HepG2 (cell line): ENCODE measurements around the gene UBE2O. TPM values are rescaled to one million over a fixed set of nuclear protein-coding genes. Genes with fewer than 3 reads are reported as not detected.
A peak's percentile ranks its signal among the peaks of the same experiment; 100 is the strongest.

ENCODE experiments used
- ATAC-seq: fragments of 200-7000 bp; cut with Tn5 transposase; 3 replicates; pipeline ENCODE4 v1.9.1; 2020; ENCODE audit warnings: mild to moderate bottlenecking, moderate library complexity
- BruUV-seq: library from RNA; stranded (reverse); fragments of 400-500 nt; replicated peaks from 2 replicates; lab custom pipeline; 2021; lab: Mats Ljungman, UMichigan
- CTCF ChIA-PET: fragments of 300-600 bp; formaldehyde crosslinking; extraction: SDS; loops from one replicate; lab custom pipeline; 2021; ENCODE audit warnings: low total read pairs, inconsistent platforms, low intra/inter-chr PET ratio; lab: Yijun Ruan, JAX
- POLR2A ChIA-PET: fragments of 350-600 bp; sonication (Branson Sonifier 250); formaldehyde crosslinking; loops from one replicate; lab custom pipeline; 2020; ENCODE audit warnings: antibody characterized with exemption, inconsistent platforms; lab: Yijun Ruan, JAX
- DNase-seq: peaks from one replicate; pipeline ENCODE4 v3.0.0-alpha.2; 2015; ENCODE audit warnings: low spot score
- FAIRE-seq: peaks from 3 replicates; lab custom pipeline; 2011; peaks lifted over from hg19 to GRCh38; lab: Jason Lieb, UNC
- H2AFZ ChIP-seq: one replicate; pipeline ENCODE4 v1.6.1; 2011; ENCODE audit warnings: low read length, inconsistent platforms
- H3K27ac ChIP-seq: fragments of 300-600 bp; 3 replicates; pipeline ENCODE4 v1.8.0; 2011; ENCODE audit warnings: mixed run types, mild to moderate bottlenecking, mixed read lengths, low read length, inconsistent platforms; ENCODE audit not compliant: insufficient read depth; ENCODE audit errors: extremely low read length
- H3K27me3 ChIP-seq, 2 experiments: fragments of 200-600 bp in 1 of 2; 2 replicates in 1 of 2; 3 replicates in 1 of 2; pipeline versions ENCODE4 v1.6.0 to v1.8.0; 2011; ENCODE audit warnings: low read length in 2 of 2, mild to moderate bottlenecking in 2 of 2, moderate library complexity in 2 of 2, inconsistent platforms in 1 of 2; ENCODE audit not compliant: insufficient read depth in 2 of 2, control insufficient read depth in 1 of 2
- H3K36me3 ChIP-seq, 2 experiments: fragments of 200-600 bp in 1 of 2; replicated peaks in 1 of 2; 2 replicates in 1 of 2; 3 replicates in 1 of 2; pipeline versions ENCODE4 v1.5.1 to v1.8.0; 2011; ENCODE audit warnings: low read length in 2 of 2, inconsistent platforms in 1 of 2; ENCODE audit not compliant: insufficient read depth in 2 of 2, control insufficient read depth in 1 of 2
- H3K4me1 ChIP-seq: 2 replicates; pipeline ENCODE4 v1.5.1; 2012; ENCODE audit warnings: low read length, inconsistent platforms; ENCODE audit not compliant: insufficient read depth
- H3K4me2 ChIP-seq: 2 replicates; pipeline ENCODE4 v1.6.0; 2011; ENCODE audit warnings: low read depth, low read length, inconsistent platforms
- H3K4me3 ChIP-seq, 3 experiments: fragments of 200-600 bp in 1 of 3; sonication (generic), shearing (Covaris generic) in 1 of 3; replicated peaks in 1 of 3; 2 replicates each; pipeline ENCODE4 v1.5.1; 2011 to 2016; ENCODE audit warnings: low read length in 3 of 3, inconsistent platforms in 2 of 3, low read depth in 2 of 3, mild to moderate bottlenecking in 2 of 3, control low read depth in 1 of 3, mixed read lengths in 1 of 3; ENCODE audit not compliant: insufficient read depth in 1 of 3
- H3K79me2 ChIP-seq: one replicate; pipeline ENCODE4 v1.6.1; 2011; ENCODE audit warnings: low read length, inconsistent platforms; ENCODE audit not compliant: insufficient read depth
- H3K9ac ChIP-seq: 2 replicates; pipeline ENCODE4 v1.6.0; 2011; ENCODE audit warnings: mild to moderate bottlenecking, low read depth, low read length, inconsistent platforms; ENCODE audit not compliant: insufficient read depth
- H3K9me3 ChIP-seq: 2 replicates; pipeline ENCODE4 v1.5.1; 2012; ENCODE audit warnings: mild to moderate bottlenecking, low read length
- H4K20me1 ChIP-seq: 2 replicates; pipeline ENCODE4 v1.6.0; 2011; ENCODE audit warnings: inconsistent platforms, mild to moderate bottlenecking, low read length, moderate library complexity; ENCODE audit not compliant: insufficient read depth
- CBX2 ChIP-seq, 2 experiments: fragments of 200-600 bp in 1 of 2; sonication (generic); formaldehyde crosslinking in 1 of 2; IDR thresholded peaks; 2 replicates each; pipeline versions ENCODE4 v1.7.0 to v1.8.1; 2018 to 2022; ENCODE audit warnings: low read depth in 2 of 2, low read length in 1 of 2, mild to moderate bottlenecking in 1 of 2, missing genetic modification reagents in 1 of 2
- GABPB1 ChIP-seq: IDR thresholded peaks from 2 replicates; pipeline ENCODE4 v1.6.1; 2016; ENCODE audit warnings: mild to moderate bottlenecking, missing genetic modification reagents, moderate library complexity, missing compliant biosample characterization
- GPN1 ChIP-seq: sonication (generic); formaldehyde crosslinking; IDR thresholded peaks from 2 replicates; pipeline ENCODE4 v1.5.1; 2020; ENCODE audit warnings: missing genetic modification reagents, borderline replicate concordance
- HOXA3 ChIP-seq: sonication (generic); formaldehyde crosslinking; IDR thresholded peaks from 2 replicates; pipeline ENCODE4 v1.5.0; 2020; ENCODE audit warnings: missing genetic modification reagents
- IKZF4 ChIP-seq: sonication (generic); formaldehyde crosslinking; IDR thresholded peaks from 2 replicates; pipeline ENCODE4 v1.5.1; 2020; ENCODE audit warnings: borderline replicate concordance, mild to moderate bottlenecking, low read depth, missing genetic modification reagents; ENCODE audit errors: not compliant biosample characterization
- ISX ChIP-seq: sonication (generic); formaldehyde crosslinking; conservative IDR thresholded peaks from 2 replicates; pipeline ENCODE4 v1.5.0; 2020; ENCODE audit warnings: missing genetic modification reagents
- WIZ ChIP-seq: sonication (generic); formaldehyde crosslinking; IDR thresholded peaks from 2 replicates; pipeline ENCODE4 v1.5.1; 2020; ENCODE audit warnings: mild to moderate bottlenecking, missing genetic modification reagents
- ZBTB7A ChIP-seq: sonication (generic); formaldehyde crosslinking; IDR thresholded peaks from 2 replicates; pipeline ENCODE4 v1.8.0; 2022; ENCODE audit warnings: mild to moderate bottlenecking, missing genetic modification reagents
- ZNF652 ChIP-seq: IDR thresholded peaks from 2 replicates; pipeline ENCODE4 v1.6.1; 2016; ENCODE audit warnings: low read depth, borderline replicate concordance
- WGBS: methylation state at CpG from one replicate; pipeline ENCODE4 v1.1.6; 2017; ENCODE audit warnings: low lambda C conversion rate; 5-methylcytosine and 5-hydroxymethylcytosine counted together
- in situ Hi-C: cut with HindIII; loops from 2 replicates; pipeline ENCODE4 v1.10.0; 2017; ENCODE audit warnings: low pct_unique_long_range_greater_than_20kb; ENCODE audit not compliant: extremely low pct_ligation_motif_present
- intact Hi-C: fragments of 100-400 bp; cut with micrococcal nuclease; formaldehyde crosslinking; loops from one replicate; pipeline ENCODE4 v1.10.0; 2022; ENCODE audit not compliant: unreplicated experiment
- polyA plus RNA-seq, 8 experiments: library from polyadenylated mRNA; depleted of rRNA in 3 of 8; stranded (reverse) in 7 of 8; unstranded in 1 of 8; fragments of >200 nt; fragmentation: Illumina TruSeq in 4 of 8; extraction: Trizol in 4 of 8; gene quantifications; 2 replicates each; pipeline versions ENCODE4 v1.2.1 to v1.2.3, GENCODE V29; 2011 to 2016; ENCODE audit warnings: low read depth in 4 of 8, missing spikeins in 1 of 8, mixed read lengths in 1 of 8; ENCODE audit not compliant: insufficient read depth in 1 of 8
- total RNA-seq, 5 experiments: library from RNA; depleted of rRNA; stranded (reverse); fragments of >200 nt; fragmentation: Illumina TruSeq; extraction: Trizol; gene quantifications; 2 replicates each; pipeline ENCODE4 v1.2.3, GENCODE V29; 2016; ENCODE audit warnings: low read depth in 1 of 5
- TF ChIP-seq, protein P1 (sequence below): fragments of 450-650 bp; IDR thresholded peaks from 2 replicates; pipeline ENCODE4 v1.6.1; 2016
- TF ChIP-seq, protein P2 (sequence below): sonication (generic); formaldehyde crosslinking; IDR thresholded peaks from 2 replicates; pipeline ENCODE4 v1.5.1; 2020; ENCODE audit warnings: mild to moderate bottlenecking, moderate library complexity, missing genetic modification reagents
- TF ChIP-seq, protein P3 (sequence below): sonication (generic); formaldehyde crosslinking; IDR thresholded peaks from 2 replicates; pipeline ENCODE4 v1.5.0; 2020; ENCODE audit warnings: mild to moderate bottlenecking, missing genetic modification reagents
- TF ChIP-seq, protein P4 (sequence below): sonication (generic); formaldehyde crosslinking; IDR thresholded peaks from 2 replicates; pipeline ENCODE4 v1.4.0; 2020; ENCODE audit warnings: mild to moderate bottlenecking, missing genetic modification reagents

The UBE2O gene
- total and polyA plus RNA-seq, 2 of the 13 experiments (the other 11 are each of a cell fraction or from before 2014, with no cell fraction given) = 21.5 to 23.5 TPM

DNA sequence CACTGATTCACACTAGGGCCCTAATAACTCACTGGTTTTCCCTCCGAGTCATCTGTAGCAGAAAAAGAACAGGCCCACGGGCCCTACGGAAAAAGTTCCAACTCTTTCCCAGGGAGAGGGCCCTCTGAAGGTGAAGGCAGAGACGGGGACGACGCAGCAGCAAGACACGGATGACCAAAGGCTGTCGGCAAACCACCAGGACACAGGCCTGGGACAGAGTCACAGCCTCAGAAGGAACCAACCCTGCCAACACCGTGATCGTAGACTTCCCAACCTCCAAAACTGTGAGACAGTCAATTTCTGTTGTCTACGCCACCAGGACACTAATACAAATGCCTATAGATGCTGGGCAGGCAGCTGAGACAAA is 73.7 kb downstream of the UBE2O start:
- peak overlapping the region; percentile 33 for H3K9ac ChIP-seq
- H4K20me1 ChIP-seq = no peaks in the 10 kb centered on the region
- H3K36me3 ChIP-seq = peaks cover 0 to 5% of the 10 kb centered on the region in 2 experiments; a peak in 2 of 5 replicates
- intact Hi-C loops (no loop called here), in situ Hi-C loops (no loop called here)
- peaks cover 60% of the 10 kb centered on the region for H3K79me2 ChIP-seq
- no peak for ATAC-seq
- no peak overlapping the region for H2AFZ ChIP-seq
- no TSS peak for BruUV-seq
- peak overlapping the region; percentile 45 for H3K27ac ChIP-seq
- WGBS = 92% methylated on average over 11 of the region's 11 CpGs
- peak overlapping the region; percentile 99 for H3K4me2 ChIP-seq
- POLR2A ChIA-PET = interaction anchor here (8.5 to 20.9 kb wide), 2 partner anchors 19 to 73 kb away, joined by 79 to 1379 read pairs; partner anchors contain the start of genes PRPSAP1 and QRICH2
- H3K27me3 ChIP-seq = no peaks in the 10 kb centered on the region; a peak in 1 of 5 replicates
- peak overlapping the region in 1 of 3 experiments; percentile 20; a peak in 1 of 6 replicates for H3K4me3 ChIP-seq
- peaks cover 75% of the 10 kb centered on the region for H3K4me1 ChIP-seq
- no peaks in the 10 kb centered on the region for H3K9me3 ChIP-seq
- no peak for DNase-seq
- CTCF ChIA-PET = no interaction called here
- no peak for FAIRE-seq
- TF ChIP-seq IKZF4 (CRISPR knock-in tag) (no peak), WIZ (CRISPR knock-in tag) (no peak), ISX (CRISPR knock-in tag) (no peak), ZBTB7A (CRISPR knock-in tag) (0 out of 2 replicates have a peak, but pooled peaks have one; percentile 8), ZNF652 (no peak), HOXA3 (CRISPR knock-in tag) (0 out of 2 replicates have a peak, but pooled peaks have one; percentile 16), CBX2 (IDR thresholded peaks at IDR 0.05; ENCODE audit: low read depth, low read length) (no peak), CBX2 (CRISPR knock-in tag; IDR thresholded peaks at IDR 0.05; ENCODE audit: low read depth) (no peak), GPN1 (no peak), GABPB1 (CRISPR knock-in tag) (no peak)
- TF ChIP-seq, protein P1, sequence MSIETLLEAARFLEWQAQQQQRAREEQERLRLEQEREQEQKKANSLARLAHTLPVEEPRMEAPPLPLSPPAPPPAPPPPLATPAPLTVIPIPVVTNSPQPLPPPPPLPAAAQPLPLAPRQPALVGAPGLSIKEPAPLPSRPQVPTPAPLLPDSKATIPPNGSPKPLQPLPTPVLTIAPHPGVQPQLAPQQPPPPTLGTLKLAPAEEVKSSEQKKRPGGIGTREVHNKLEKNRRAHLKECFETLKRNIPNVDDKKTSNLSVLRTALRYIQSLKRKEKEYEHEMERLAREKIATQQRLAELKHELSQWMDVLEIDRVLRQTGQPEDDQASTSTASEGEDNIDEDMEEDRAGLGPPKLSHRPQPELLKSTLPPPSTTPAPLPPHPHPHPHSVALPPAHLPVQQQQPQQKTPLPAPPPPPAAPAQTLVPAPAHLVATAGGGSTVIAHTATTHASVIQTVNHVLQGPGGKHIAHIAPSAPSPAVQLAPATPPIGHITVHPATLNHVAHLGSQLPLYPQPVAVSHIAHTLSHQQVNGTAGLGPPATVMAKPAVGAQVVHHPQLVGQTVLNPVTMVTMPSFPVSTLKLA = no peak
- TF ChIP-seq, protein P2, sequence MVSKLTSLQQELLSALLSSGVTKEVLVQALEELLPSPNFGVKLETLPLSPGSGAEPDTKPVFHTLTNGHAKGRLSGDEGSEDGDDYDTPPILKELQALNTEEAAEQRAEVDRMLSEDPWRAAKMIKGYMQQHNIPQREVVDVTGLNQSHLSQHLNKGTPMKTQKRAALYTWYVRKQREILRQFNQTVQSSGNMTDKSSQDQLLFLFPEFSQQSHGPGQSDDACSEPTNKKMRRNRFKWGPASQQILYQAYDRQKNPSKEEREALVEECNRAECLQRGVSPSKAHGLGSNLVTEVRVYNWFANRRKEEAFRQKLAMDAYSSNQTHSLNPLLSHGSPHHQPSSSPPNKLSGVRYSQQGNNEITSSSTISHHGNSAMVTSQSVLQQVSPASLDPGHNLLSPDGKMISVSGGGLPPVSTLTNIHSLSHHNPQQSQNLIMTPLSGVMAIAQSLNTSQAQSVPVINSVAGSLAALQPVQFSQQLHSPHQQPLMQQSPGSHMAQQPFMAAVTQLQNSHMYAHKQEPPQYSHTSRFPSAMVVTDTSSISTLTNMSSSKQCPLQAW (CRISPR knock-in tag) = no peak
- TF ChIP-seq, protein P3, sequence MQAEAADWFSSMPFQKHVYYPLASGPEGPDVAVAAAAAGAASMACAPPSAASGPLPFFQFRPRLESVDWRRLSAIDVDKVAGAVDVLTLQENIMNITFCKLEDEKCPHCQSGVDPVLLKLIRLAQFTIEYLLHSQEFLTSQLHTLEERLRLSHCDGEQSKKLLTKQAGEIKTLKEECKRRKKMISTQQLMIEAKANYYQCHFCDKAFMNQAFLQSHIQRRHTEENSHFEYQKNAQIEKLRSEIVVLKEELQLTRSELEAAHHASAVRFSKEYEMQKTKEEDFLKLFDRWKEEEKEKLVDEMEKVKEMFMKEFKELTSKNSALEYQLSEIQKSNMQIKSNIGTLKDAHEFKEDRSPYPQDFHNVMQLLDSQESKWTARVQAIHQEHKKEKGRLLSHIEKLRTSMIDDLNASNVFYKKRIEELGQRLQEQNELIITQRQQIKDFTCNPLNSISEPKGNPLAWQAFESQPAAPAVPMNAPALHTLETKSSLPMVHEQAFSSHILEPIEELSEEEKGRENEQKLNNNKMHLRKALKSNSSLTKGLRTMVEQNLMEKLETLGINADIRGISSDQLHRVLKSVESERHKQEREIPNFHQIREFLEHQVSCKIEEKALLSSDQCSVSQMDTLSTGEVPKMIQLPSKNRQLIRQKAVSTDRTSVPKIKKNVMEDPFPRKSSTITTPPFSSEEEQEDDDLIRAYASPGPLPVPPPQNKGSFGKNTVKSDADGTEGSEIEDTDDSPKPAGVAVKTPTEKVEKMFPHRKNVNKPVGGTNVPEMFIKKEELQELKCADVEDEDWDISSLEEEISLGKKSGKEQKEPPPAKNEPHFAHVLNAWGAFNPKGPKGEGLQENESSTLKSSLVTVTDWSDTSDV (CRISPR knock-in tag) = no peak
- TF ChIP-seq, protein P4, sequence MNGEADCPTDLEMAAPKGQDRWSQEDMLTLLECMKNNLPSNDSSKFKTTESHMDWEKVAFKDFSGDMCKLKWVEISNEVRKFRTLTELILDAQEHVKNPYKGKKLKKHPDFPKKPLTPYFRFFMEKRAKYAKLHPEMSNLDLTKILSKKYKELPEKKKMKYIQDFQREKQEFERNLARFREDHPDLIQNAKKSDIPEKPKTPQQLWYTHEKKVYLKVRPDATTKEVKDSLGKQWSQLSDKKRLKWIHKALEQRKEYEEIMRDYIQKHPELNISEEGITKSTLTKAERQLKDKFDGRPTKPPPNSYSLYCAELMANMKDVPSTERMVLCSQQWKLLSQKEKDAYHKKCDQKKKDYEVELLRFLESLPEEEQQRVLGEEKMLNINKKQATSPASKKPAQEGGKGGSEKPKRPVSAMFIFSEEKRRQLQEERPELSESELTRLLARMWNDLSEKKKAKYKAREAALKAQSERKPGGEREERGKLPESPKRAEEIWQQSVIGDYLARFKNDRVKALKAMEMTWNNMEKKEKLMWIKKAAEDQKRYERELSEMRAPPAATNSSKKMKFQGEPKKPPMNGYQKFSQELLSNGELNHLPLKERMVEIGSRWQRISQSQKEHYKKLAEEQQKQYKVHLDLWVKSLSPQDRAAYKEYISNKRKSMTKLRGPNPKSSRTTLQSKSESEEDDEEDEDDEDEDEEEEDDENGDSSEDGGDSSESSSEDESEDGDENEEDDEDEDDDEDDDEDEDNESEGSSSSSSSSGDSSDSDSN (CRISPR knock-in tag) = no peak
